Retina (tissue), 1 donor: ENCODE results near the gene ARID3B.
A peak's percentile ranks its signal among the peaks of the same experiment; 100 is the strongest.
"Not testable (repeated sequence)": the region's sequence is repeated elsewhere in the genome, so short reads cannot be mapped to it uniquely, and the experiment has no call there.

Experiments used
- DNase-seq: peaks from one replicate; pipeline ENCODE4 v3.0.0-alpha.2; 2016

The ARID3B gene, protein sequence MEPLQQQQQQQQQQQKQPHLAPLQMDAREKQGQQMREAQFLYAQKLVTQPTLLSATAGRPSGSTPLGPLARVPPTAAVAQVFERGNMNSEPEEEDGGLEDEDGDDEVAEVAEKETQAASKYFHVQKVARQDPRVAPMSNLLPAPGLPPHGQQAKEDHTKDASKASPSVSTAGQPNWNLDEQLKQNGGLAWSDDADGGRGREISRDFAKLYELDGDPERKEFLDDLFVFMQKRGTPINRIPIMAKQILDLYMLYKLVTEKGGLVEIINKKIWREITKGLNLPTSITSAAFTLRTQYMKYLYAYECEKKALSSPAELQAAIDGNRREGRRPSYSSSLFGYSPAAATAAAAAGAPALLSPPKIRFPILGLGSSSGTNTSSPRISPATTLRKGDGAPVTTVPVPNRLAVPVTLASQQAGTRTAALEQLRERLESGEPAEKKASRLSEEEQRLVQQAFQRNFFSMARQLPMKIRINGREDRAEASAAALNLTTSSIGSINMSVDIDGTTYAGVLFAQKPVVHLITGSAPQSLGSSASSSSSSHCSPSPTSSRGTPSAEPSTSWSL

DNA sequence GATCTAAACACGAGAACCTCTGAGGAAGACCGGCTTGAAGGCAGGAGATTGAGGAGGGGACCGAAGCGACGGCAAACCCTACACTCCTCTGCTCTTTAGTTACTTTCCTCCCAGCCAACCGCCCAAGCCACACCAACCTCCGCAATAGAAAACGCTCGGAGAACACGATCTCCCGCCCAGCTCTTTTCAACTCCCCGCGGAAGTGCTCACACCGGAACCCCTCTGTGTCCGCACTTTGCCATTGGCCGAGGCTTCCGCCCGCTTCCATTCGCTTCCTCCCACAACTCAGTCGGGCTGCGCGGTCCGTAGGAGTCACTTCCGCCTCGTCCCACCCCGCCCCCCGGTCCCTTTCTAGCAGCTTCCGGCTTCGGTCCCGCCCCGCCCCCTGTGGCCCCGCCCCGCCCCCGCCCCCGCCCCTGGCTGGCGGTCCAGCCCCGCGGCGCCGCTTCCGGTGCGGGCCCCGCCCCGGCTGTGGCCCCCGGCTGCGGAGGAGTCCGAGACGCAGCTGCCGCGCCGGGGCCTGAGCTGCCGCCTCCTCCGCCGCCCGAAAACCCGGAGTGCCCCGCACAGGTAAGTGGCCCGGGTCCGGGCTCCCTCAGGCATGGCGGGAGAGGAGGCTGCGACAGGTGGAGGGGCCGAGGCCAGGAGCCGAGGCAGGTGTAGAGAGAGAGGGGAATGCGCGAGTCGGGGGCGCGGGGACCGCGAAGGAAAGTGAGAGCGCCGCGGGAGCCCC is at the start of gene ARID3B:
Gene ARID3B (plus strand): TSS at position 460 of the 733 bp plus-strand sequence. CDS start 2,717 bp downstream, outside the sequence.
- peak; percentile 91 for DNase-seq

DNA sequence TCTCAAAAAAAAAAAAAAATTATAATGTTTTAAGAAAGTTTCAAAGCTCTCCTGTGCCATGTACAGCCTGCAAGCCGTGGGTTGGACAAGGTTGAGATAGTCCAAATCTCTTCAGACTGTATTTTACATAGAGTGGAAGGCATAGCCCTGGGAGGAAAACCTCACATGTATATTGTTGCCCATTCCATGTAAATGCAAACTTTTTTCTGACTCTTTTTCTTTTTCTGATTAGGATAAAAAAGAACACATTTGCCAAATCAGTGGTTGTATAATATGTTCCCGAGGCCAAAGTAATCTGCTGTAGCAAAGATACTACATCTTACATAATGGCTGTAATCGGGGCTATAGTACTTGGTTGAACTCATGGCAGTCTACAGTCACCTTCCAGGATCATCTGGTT is 44.4 kb upstream of the ARID3B start:
- no peak for DNase-seq

DNA sequence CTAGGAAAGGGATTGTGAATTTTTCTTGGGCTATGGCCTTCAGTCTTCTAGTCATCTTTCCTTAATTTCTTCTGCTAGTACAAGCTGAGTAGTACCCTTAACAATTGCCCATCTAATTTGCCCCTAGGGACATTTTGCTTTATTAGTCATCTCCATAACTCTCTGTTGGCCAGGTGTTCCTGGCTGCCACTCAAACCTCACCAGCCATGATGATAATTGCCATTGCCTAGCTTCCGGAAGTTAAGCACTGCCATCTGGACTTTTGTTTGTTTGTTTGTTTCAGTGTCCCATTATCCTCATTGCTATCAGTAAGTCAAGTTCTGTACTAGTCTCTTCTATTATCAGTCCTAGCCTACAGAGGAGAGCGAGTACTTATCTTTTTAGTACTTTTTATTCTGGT is 43.4 kb upstream of the ARID3B start:
- DNase-seq: peak; percentile 3

DNA sequence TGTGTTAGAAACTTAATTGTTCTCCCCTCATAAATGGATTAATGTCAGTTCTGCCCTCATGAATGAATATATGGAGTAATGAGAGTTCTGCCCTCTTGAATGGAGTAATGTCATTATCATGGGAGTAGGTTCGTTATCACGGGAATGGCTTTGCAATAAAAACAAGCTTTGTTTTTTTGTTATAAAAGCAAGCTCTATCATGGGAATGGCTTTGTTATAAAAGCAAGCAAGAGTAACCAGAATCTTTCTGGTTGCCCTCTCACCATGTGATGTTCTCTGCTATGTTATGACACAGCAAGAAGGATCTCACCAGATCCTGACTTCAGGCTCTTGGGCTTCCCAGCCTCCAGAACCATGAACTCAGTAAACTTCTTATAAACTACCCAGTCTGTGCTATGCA is 41.7 kb upstream of the ARID3B start:
- DNase-seq: no peak

DNA sequence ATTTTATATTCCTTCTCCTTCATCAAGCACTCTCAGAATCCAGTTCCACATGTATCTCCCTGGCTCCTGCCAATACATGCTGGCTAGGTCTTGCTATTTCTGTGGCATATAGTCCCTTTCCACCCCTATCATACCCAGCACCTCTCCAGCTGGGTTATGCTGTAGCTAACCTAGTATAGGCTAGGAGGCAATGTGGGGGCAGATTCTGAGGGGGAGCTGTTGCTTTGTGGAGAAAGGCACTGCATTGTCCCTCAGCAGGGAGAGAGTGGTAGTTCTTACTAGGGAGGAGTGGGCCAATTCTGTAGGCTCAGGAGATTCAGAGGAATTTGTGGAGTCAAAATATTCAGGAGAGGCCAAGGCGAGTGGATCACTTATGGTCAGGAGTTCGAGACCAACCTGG is 40.6 kb upstream of the ARID3B start:
- DNase-seq: no peak

DNA sequence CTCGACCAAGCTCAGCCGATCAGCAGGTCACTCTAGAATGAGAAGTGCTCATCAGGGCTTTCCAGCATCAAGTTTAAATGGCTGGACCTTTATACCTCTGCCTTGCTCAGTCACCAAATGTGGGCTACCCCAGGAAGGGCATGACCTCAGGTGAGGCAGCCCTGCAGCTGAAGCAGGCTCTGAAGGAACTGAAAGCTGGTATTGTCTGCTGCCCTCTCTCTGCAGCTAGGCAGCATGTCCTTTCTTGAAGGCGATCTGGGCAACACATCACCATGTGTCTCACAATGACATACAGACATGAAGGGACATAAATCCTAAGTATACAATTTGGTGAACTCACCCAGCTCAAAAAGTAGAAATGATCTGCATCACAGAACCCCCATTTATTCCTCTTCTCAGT is 38.7 kb upstream of the ARID3B start:
- no peak for DNase-seq

DNA sequence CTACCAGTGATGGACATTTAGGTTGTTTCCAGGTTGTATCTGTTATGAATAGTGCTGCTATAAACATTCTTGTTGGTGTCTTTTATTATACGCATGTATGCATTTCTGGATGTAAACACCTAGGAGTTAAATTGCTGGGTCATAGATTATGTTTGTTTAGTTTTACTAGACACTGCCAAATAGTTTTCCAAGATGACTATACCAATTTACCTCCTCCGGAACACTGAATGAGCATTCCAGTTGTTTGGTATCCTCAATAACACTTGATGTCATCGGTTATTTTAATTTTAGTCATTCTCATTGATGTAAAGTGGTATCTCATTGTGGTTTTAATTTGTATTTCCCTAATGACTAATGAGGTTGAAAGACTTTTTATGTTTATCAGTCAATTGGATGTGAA is 36.6 kb upstream of the ARID3B start:
- DNase-seq: no peak

DNA sequence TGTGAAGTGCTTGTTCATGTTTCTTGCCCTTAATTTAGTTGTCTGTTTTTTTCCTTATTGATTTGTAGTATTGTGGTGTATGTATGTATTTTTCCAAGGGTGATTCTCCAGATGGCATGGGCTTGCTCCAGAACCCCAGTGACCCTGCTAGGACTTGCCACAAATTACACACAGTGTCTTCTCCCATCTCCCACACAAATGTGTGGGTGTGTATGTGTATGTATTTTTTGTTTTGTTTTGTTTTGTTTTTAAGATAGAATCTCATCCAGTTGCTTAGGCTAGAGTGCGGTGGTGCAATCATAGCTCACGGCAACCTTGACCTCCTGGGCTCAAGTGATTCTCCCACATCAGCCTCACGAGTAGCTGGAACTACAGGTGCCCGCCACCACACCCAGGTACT is 36.2 kb upstream of the ARID3B start:
- no peak for DNase-seq

DNA sequence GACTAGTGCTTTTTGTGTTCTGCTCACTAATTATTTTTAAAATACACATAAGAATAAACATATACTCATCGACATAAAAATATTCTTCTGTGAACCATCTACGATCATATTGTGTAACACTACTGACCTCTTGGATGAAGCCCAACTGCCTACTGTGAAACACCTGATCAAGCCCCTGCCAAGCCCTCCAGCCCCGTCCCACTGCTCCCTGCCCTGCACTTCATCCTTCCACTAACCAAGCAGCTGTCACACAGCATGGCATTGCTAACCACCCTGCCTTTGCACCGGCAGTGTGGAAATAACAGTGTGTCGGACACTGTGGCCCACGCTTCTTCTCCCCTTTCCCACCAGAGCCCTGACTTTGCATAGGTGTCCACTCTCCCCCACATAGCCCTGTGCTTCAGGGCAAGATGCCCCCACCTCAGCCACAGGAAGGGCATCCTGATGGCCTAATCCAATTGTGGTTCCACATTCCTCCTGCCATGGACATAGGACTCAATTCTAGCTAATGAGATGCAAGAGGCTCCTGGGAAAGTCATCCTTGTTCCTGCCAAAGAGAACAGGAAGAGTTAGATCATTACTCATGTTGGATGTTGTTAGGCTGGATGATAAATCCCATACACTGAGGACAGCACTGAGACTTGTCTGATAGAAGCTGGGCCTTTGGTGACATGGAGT is 35.0 kb upstream of the ARID3B start:
- no peak for DNase-seq

DNA sequence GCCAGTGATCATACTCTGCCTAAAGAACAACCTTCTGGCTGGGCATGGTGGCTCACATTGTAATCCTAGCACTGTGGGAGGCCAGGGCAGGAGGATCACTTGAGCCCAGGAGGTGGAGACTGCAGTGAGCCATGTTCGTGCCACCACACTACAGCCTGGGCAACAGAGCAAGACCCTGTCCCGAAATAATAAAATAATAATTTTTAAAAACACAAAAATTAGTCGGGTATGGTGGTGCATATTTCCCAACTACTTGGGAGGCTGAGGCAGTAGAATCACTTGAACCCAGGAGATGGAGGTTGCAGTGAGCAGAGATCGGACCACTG is 34.5 kb upstream of the ARID3B start:
- DNase-seq: no peak

DNA sequence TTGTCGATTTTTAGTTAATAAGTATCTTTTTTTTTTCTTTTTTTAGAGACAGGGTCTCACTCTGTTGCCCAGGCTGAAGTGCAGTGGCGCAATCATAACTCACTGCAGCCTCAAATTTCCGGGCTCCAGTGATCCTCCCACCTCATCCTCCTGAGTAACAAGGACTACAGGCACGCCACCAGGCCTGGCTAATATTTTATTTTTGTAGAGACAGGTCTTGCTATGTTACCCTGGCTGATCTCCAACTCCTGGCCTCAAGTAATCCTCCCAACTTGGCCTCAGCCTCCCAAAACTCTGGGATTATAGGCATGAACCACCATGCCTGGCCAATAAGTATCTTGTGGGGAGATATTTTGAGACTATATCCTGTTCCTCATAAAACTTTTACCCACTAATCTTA is 29.4 kb upstream of the ARID3B start:
- no peak for DNase-seq

DNA sequence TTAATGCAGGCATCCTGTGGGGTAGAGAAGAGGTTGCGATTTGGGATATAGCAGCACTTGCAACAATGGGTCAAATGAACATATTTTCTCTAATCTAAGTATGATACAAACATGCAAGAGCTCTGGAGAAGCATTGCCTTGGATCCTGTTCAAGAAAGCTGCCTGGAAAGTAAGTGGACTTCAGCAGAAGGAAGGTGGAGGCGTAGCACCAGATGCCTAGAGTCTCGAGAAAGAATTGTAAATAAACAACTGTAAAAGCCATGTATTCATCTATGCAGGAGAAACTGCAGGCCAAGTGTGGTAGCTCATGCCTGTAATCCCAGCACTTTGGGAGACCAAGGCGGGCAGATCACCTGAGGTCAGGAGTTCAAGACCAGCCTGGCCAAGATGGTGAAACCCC is 27.0 kb upstream of the ARID3B start:
- DNase-seq: not testable (repeated sequence)

DNA sequence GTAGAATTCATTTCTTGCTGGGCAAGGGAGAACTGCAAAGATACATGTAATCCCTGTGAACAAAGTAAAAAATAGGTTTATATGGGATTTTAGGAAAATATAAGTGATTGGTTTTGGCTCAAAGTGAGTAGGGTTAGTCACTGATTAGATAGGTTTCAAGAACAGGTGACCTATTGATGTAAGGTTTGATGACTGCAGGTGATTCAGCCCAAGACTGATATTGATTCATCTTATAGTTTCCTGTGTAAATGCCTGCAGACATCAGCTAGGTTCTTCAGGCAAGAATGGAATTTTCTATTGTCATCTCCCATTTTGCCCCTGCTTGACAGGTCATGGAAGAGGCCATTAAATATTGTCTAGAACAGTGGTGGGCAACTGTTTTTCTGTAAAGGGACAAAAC is 23.9 kb upstream of the ARID3B start:
- DNase-seq: no peak

DNA sequence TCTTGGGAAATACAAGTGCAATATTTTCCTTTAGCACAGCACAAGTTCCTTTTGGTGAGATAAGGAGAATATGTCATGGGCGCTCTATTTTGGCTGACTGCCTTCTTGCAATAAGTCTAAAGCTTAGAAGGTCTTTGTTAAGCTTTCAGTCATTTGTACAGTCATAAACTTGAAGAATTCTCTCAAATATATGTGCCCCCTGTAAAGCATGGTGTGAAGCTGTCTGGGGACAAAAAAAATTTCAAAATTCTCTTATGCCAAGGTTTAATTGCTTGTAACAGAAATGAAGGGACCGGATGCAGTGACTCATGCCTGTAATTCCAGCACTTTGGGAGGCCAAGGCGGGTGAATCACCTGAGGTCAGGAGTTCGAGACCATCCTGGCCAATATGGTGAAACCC is 21.7 kb upstream of the ARID3B start:
- DNase-seq: no peak

DNA sequence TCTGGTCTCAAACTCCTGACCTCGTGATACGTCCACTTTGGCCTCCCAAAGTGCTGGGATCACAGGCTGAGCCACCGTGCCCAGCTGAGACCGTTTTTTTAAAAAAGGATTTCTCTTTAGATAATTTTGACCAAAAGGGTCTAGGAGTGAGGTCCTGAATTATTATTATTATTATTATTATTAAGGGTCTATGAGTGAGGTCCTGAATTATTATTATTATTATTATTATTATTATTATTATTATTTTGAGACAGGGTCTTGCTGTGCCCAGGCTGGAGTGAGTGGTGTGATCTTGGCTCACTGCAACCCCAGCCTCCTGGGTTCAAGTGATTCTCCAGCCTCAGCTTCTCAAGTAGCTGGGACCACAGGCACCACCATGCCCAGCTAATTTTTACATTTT is 20.6 kb upstream of the ARID3B start:
- no peak for DNase-seq

DNA sequence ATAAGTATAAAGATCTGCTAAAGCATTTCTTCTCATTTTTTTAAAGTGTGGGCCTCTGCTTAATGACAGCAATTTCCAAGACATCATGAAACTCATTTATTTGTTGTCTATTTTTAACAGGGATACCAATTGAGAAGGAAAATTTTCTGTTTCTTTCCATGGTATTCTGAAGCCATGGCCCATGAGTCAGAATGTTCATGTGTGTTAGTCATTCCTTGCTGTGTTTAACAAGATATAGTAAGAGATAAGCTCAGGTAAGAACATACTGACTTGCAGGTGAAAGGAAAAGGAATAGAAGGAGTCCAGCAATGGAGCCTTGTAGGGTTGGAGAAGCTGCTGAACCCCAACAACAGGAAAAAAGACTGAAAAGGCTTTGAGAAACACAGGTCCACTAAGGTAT is 17.0 kb upstream of the ARID3B start:
- no peak for DNase-seq

DNA sequence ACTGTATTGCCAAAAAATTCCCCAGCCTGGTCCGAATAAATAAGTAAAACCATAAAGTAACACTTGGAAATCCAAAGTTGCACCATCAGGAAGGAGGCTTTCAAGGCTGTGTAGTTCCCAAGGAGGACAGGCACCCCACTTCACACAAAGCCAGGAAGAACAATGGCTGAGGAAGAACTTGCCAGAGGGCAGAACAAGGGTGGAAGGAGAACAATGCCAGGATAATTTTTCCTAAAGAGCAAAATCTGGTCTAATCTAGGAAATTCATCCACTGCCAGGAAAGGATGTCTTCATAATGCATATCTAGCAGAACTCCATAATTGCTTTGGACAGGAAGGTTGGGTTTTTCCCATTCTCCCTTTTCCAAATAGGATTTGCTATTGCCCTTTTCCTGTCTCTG is 15.7 kb upstream of the ARID3B start:
- DNase-seq: no peak

DNA sequence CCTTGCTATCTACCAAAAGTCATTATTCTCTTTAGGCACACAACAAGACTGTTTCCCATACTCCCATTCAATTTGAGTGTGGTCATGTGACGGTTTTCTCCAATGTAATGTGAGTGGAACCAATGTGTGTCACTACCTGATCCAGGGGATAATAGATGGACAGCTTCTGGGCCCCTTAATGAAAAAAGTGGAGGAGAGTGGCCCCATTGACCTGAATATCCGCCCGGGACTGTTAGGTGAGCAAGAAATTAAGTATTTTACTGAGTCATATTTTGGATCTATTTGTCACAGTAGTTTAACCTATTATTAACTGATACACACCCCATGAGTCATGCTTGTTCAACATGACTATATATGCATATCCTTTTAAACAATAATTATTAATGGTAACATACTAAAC is 15.1 kb upstream of the ARID3B start:
- DNase-seq: no peak

DNA sequence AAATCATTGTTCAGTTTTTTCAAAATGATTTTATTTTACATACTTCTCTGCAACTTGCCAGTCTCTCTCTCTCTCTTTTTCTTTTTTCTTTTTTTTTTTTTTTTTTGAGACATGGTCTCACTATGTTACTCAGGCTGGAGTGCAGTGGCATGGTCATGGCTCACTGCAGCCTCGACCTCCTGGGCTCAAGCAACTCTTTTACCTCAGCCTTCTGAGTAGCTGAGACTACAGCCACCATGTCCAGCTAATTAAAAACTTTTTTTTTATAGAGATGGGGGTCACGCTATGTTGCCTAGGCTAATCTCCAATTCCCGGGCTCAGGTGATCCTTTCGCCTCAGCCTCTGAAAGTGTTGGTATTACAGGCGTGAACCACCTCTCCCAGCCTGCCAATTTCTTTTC is 12.1 kb upstream of the ARID3B start:
- DNase-seq: no peak

DNA sequence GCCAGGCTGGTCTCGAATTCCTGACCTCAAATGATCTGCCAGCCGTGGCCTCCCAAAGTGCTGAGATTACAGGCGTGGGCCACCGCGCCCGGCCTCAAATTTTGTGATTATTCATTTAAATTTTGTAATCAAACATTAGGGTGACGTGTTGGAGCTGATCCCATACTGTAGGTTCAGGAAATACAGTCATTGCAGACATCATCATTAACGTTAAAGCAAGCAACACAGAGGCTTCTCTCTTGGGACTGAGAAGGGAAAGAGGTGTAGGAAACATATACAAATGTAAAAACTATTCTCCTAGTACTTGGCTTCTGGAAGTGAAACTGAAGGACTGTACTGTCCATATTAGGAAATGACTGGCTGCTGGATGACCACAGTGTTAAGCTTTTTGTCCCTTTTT is 11.1 kb upstream of the ARID3B start:
- no peak for DNase-seq

DNA sequence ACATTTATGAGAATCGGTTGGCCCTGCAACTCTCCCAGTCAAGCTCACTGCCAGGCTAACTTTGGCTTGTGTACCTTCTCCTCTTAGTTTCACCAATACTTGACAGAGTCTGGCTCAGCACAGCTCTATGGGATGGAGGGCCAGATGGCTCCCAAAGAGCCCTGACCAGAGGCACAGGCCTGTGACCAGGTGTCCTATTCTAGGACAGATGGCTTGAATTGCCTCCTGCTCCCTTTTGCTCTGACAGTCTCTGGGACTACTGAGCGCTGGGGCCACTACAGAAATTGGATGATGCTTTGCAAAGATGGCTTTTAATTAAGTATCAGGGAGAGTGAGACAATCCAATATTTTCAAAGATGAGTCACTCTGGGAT is 10.3 kb upstream of the ARID3B start:
- DNase-seq: no peak

DNA sequence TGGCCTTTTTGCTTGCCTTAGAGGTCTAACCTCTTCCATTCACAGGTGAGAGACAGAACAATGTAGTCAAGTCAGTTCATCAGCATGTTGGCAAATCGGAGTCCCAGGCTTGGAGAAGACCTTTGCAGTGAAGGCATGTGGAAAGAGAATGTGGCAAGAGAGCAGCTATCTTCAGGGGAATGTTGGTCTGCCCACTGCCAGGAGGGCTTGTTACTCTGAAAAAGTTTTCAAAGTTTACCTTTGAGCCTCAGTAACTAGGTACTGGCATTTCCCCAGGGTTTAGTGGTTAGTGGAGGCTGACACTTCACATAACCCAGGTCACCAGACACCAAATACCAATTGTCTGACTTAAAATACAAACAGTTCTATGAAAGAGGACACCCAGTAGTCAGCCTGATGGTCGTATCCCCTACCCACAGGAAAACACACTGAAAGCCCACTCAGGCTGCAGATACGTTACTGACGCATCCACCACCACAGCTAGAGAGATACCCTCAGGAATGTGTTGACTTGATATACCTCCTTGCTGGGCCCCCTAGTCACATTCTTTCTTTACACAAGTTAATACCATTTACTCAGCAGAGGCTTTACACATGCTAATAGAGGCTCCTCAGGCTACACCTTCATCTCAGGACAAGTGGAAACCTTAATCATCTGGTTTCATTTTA is 9.7 kb upstream of the ARID3B start:
- DNase-seq: no peak

DNA sequence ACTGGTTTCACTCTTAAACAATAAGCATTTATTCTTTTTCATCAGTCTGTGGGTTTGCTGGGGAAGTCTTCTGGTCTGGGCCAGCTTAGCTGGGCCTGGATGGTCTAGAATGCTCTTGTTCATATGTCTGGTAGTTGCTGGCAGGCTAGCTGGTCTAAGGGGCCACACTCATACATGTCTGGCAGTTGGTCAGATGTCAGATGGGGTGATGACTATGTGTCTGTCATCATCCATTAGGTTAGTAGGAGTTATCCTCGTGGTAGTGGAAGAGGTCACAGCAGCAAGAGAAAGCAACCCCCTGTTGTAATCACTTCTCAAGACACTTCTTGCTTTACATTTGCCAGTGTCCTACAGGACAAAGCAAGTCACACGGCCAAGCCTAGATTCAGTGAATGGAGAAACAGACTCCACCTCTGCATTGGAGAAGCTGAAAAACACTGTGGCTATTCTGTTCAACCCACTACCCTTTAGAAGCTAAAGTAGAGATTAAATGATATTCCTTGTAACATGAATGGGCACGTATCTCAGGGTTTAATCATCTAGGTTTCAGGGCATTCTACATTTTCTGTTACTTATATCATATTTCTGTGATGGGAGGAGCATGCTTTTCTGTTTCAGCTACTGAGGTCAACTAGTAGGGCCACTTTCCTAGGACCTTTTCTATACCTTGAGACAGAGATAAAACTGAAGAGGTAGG is 5.5 kb upstream of the ARID3B start:
- no peak for DNase-seq
